Measurements from ENCODE around the gene HNRNPF.

HNRNPF gene

GRCh38 chr10:43421201-43421507 lies 12.2 kb upstream of the HNRNPF start:
- no peak for DNase-seq

GRCh38 chr10:43420369-43421200 lies 11.6 kb upstream of the HNRNPF start:
- DNase-seq: peak; percentile 75

- DNase-seq: no peak
Measured at GRCh38 chr10:43419997-43420368, 11.0 kb upstream of the HNRNPF start.

GRCh38 chr10:43417950-43418768 lies 9.2 kb upstream of the HNRNPF start:
- DNase-seq: no peak

GRCh38 chr10:43415544-43415943 lies 6.6 kb upstream of the HNRNPF start:
- no peak for DNase-seq

GRCh38 chr10:43411536-43411935 lies 2.5 kb upstream of the HNRNPF start:
- DNase-seq: no peak

GRCh38 chr10:43410345-43410744 lies 1.4 kb upstream of the HNRNPF start:
- DNase-seq: no peak

GRCh38 chr10:43409385-43410109 lies 561 bp upstream of the HNRNPF start:
- DNase-seq: no peak

- DNase-seq: no peak
Measured at GRCh38 chr10:43408331-43408709, 666 bp downstream of the HNRNPF start.

GRCh38 chr10:43407576-43408330 lies 1.2 kb downstream of the HNRNPF start:
- peak; percentile 63 for DNase-seq

- peak; percentile 15 for DNase-seq
Measured at GRCh38 chr10:43407148-43407575, 1.8 kb downstream of the HNRNPF start.

- no peak for DNase-seq
Measured at GRCh38 chr10:43404704-43405084, 4.3 kb downstream of the HNRNPF start.

GRCh38 chr10:43403911-43404703 lies 4.9 kb downstream of the HNRNPF start:
- DNase-seq: no peak

GRCh38 chr10:43402880-43403452 lies 6.0 kb downstream of the HNRNPF start:
- no peak for DNase-seq

- DNase-seq: no peak
Measured at GRCh38 chr10:43402176-43402575, 6.8 kb downstream of the HNRNPF start.

- DNase-seq: no peak
Measured at GRCh38 chr10:43401627-43402026, 7.4 kb downstream of the HNRNPF start.

- no peak for DNase-seq
Measured at GRCh38 chr10:43399320-43400310, 9.4 kb downstream of the HNRNPF start.

GRCh38 chr10:43398939-43399319 lies 10.1 kb downstream of the HNRNPF start:
- DNase-seq: no peak

GRCh38 chr10:43396928-43397624 lies 11.9 kb downstream of the HNRNPF start:
- DNase-seq: no peak

Data from NCI-H2171 treated with DMSO at 0.1 percent for 48 hours (cell line).